Stimulated activated CD8-positive, alpha-beta memory T cell treated with anti-CD3 and anti-CD28 coated beads, Interleukin-12 subunit alpha, Interleukin-12 subunit beta, amount 100 ng/mL, for 1 hour (primary cell): ENCODE data around the gene FAT3.

Experiments used
- DNase-seq: peaks from one replicate; pipeline ENCODE4 v3.0.0-alpha.2; 2020; ENCODE audit warnings: low read depth

The FAT3 gene

DNA sequence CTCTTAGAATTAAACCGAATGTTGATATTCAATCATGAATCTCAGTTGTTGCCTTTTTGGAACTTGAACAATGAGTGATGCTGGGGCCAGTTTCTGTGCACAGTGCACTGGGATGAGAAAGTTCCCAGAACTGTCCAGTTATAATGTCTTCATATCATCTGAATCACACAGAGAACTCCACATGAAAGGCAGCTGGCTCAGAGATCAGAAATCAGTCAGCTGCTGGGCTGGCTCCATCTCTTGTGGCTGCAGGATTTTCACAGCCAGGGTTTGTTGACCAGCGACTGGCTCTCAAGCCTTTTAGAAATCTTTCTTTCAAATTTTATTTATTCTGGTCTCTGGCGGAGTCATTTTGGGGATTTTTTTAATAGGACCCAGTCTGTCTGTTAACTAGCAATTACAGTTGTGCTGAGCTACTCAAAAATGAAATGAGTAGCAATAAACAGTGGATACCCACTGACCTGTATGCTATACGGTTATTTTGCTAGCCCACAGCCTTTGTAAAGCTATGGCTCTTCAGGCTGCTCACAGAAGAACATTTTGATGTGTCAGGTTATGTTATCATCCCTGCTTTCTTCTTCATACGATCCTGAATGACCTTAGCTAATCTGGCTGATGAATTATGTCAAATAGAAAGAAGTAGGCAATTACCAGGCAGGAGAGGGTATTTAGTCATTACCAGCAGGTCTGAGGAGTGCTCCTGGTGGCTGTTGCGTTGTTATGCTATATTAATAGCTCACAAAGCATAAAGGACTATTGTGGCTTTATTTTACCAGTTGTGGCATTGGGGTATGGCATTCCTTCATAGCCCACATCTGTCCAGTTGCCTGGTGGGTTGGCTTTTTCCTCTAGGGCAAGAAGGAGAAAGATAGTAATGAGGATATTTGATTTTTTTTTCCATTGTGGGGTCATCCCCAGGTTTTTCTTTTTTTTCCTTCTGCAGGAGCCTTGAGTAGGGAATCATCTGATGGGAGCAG lies 3.6 kb downstream of the FAT3 start:
- DNase-seq: no peak

DNA sequence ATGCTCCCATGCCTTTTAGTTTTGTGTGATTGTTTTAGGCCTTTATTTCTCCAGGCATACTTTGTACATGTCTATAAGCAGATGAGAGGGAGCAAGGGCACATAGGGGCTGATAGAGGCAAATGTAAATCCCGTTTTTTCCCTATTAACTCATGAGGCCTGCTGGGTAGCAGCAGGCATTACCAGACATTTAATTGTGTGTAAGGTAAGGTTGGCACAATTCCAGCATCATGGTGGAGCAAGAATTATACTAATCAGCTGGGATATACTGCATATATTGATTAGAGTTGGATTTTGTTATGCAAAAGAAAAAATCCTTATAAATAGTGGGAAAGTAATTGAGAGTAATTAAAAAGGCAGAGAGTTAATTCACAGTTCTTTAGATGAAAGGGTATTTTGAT lies 12.2 kb downstream of the FAT3 start:
- no peak for DNase-seq

DNA sequence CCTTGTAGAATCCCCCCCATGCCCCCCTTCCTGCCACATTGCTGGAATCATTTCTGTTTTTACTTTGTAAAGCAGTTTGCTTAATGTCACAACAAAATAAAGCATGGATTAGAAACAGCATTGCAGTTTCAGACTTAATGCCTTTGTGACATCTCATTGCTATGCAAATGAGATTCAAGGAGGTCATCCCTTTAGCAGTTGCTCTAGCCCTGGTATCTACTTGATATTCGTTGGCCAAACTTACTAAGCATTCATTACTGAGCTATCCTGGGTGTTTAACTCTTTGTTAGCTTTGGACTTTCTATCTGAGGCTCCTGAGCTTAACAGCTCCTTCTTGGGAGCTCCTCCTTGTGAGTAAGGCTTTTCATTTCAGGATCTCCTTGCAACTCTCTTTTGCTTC lies 16.3 kb downstream of the FAT3 start:
- DNase-seq: no peak

DNA sequence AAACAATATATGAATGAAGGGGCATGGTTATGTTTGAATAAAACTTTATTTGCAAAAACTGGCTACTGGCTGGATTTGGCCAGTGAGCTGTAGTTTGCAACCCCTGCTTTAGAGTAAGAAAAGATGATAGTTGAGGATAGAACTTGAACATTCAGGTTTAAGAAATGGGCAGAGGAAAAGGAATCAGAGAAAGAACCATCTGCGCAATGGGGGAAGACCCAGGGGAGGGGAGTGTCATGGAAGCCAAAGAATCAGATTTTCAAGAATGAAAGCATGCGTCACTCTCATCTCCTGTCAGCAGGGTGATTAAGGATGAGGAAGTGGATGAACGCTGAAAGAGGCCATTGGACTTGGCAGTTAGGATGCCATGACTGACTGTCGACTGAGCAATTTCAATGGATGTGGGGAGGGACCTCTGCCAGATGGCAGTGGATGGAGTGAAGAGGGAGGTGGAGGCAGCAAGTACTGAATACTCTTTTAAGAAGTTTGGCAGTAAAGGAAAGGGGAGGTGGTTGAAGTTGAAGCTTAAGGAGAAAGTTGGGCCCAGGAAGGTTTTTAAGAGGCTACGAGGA lies 21.2 kb downstream of the FAT3 start:
- DNase-seq: no peak

DNA sequence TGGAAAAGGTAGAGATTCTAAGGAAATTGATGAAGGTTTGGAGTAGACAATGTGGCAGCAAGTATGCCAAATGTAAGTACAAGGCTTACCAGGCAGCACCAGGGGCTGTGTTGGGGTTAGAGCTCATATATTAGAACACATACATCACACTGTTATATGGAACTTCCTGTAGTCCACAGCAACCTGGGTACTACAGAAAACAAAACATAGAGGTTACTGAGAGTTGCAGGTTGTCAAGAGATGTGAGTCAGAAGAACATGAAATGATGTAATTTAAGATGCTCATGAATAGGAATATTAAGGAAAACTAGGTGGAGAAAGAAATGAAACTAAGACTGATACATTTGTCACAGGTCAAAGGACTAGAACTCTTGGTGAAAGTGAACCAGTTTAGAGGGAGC lies 22.0 kb downstream of the FAT3 start:
- no peak for DNase-seq

DNA sequence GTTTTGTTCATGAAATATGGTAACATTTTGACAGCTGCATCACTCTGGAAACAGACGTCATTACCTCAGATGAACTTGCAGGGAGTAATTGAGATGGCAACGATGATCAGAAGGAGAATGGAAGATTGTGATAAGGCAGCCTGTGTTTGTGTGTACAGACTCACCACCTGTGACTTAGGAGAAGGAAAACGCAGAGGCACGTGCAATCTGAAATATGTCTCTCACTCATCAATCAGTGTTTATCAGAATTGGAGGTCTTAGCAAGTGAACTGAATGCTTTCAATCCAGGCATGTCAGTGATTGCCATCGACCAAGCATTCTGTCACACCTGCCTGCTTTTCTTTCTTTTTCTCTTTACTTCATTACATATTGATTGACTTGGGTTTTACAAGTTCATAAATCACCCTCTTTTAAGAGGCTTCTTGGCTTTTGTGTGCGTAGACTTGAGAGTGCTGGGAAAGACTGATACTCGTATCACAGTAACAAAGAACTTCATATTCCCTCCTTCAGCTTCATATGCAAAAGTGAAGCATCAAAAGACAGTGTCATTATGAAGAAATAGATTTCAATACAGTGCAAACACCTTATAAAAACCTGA lies 24.6 kb downstream of the FAT3 start:
- DNase-seq: no peak

DNA sequence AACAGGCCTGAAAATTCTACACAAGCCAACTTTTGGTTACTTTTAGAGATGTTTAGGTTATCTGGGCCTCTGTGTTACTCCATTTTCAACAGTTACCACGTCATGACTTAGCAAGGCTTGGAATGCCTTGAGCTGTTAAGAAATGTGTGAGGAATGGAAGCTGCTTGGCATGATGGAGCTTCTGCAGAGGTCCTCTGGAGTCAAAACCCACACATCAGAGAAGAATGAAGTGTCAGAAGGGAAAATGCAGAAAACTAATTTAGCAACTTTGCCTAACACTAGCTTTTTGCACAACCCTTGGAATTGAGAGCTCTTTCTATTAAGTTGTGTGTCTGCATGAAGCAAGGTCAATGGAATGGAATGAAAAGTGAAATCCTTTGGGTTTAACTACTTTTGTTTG lies 27.4 kb downstream of the FAT3 start:
- no peak for DNase-seq

DNA sequence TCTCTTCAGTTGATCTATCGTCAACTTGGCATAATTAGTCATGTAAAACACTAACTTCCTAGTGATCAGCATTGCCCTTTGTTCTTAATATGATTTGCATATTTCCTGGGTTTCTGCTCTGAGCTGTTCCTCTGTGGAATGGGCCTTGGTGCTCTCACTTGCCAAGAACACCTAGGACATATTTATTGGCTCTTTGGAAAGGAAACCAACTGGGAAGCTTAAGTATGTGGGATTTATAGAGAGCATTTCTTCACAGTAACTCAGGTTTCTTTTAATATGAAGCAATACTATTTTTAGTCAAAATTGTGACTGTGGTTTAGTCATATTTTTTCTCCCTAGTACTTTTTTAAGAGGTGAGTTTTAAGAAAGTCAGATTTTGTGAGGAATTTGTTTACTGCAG lies 28.8 kb downstream of the FAT3 start:
- DNase-seq: no peak

DNA sequence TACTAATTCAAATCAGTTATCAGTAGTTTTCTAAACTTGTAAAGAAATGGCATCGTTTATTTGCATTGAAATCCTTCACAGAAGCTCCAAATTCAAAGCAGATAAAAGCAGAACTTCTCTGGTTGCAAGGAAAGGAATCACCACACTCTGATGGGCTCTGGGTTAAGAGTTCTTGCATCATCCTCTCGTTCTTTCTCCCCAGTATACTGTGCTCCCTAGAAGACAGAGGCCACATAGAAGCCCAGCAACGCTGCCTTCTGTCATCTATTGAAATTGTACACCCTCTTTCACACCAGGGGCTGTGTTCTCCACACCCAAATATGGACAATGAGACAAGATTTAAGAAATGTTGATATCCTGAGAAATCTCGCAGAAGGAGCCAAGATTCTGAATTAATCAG lies 29.3 kb downstream of the FAT3 start:
- no peak for DNase-seq

DNA sequence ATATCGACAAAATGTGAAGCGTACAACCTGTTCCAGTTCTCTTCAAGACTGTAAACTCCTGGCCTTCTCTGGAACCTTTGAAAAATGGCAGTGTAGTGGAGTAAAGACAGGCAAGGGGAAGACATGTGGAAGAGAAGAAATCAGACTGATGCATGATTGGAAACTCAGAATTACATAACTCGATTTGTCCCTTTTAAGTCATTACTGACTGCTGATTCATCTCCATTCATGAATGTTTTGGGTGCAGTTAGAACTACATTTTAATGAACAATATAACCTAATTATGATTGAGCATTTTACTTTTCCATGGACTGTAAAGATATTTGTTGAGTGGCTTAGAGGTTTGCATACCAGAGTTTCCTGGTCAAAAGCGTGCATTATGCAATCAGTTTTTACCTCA lies 32.9 kb downstream of the FAT3 start:
- DNase-seq: no peak

DNA sequence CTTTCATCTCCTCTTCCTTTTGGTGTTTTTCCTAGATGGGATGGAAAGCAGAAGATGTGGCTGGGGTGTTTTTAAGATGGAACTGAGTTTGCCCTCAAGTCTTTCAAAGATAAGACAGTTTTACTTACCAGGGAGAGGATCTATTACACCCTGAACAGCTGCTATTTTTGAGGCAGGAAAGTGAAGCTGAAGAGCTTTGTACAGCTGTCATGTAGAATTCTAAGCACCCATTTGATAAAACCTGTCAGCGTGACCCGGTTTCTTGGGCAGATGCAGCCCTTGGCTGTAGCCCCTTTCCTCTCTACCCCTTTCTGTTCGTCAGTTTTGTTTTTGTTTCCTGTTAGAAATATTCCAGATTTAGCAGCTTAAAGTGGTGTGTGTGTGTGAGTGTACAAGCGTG lies 35.2 kb downstream of the FAT3 start:
- no peak for DNase-seq

DNA sequence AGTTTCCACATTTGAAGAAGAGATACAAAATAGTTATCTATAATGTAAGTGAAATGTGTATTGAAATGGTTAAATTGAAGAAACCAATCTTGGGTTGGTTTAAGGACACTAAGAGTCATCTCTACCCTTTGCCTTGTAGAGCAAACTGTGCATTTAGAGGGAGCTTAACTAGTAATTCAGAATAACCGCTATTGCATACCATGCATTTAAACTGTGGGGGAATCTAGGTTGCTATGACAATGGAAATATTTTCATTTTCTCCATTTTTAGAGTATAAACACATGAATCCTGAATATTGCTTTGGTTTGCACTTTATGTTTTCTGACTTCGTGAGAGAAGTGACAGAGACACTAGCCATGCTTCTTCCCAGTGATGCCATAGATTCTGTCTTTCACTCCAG lies 39.7 kb downstream of the FAT3 start:
- DNase-seq: no peak

DNA sequence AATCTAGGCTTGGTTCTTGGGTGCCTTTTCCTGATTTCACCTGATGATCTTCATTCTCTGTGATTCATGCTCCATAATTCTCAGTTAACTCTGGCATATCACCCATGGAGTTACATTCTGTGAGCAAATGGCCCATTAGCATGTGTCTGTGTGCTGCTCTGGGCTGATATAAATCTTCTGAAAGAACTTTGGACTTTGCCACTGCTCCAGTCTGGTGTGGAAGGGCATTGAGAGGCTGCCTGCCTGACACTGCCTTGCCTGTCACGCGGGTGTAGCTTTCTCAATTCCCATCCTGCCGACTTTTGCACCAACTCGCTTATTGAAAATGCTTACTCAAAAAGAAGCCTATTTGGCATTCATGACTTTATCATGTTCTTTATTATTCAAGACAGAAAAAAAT lies 42.2 kb downstream of the FAT3 start:
- no peak for DNase-seq

DNA sequence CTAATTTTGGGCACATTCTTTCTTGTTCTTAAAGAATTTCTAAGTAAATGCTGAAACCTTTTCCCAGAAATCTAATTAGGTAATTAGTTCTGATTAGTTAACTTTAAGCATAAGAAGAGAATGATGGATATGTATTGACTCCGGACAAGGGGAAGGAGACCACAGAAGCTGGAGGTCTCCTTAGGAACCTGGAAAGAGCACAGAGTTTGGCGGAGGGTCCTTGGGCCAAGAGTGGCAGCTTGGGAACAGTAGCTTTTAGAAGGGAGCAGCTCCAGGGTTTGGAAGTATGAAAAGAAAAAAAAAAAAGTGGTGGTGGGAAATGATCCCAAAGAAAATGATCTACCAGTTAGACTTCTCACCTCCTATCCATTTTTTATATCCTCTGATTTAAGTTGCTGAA lies 42.7 kb downstream of the FAT3 start:
- DNase-seq: no peak

DNA sequence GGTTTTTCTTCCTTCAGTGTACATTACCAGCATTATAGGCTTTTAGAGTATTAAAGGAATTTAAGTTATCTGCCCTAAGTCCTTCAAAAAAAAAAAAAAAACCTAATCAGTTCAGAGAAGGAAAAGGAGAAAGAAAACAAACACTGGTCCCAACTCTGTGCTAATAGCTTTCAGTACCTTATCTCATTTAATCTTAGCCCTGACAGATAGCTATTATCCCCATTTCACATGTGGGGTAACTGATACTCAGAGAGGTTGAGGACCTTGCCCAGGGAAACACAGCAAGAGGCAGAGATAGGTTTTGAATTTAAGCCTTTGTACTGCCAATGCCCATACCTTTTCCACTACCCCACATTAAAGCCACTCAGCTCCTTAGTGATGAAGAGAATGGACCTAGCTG lies 43.4 kb downstream of the FAT3 start:
- no peak for DNase-seq

DNA sequence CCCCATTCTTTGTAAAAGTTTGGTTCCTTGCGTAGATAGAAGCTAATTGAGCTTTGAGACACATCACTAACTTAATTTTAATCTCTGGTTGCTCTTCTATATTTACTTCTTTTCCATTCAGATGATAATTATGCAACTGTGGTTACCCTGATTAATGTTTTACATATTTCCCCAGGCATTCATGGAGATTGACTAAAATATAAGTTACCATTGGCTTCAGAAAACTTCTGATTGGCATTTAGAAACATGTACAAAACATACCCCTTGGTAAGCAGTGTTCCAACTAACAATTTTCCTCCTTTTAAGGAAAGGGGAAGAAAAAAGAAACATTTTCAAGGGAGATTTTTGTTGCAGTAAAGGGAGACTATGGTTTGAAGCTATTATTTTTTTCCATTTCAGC lies 43.9 kb downstream of the FAT3 start:
- no peak for DNase-seq

DNA sequence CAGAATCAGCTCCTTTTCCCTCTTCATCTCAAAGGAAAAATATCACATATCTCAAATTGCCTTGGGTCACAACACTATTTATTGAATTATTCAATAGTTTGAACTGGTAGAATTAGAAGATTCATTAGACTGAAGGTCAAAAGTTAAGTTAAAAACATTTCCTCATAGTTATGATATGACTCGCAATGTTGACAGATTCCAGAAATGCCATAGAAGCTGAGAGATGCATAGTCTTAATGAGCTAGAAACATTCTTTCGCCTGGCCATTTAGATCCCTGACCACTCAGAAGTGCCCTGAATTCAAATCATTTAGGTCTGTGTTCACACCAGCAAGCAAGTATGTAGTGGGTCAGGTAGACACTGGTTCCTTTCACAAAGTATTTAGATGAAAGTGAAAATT lies 44.4 kb downstream of the FAT3 start:
- DNase-seq: no peak

DNA sequence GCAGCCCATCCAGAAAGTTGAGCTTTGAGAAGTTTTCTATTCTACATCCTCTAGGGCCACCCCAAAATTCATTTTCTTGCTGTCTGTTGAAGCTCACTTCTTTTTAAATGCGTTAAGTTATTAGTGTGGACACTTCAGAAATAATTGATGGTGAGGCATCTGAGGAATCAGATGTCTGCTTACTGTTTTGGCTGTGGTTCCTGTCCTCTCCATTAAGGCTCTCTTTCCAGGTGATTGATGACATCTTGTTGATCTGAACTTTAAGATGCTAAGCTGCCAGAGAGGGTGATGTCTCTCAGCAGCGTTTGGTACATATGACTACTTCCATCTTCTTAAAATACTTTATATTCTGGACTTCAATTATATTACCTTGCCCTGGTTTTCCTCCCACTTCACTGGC lies 45.2 kb downstream of the FAT3 start:
- no peak for DNase-seq

DNA sequence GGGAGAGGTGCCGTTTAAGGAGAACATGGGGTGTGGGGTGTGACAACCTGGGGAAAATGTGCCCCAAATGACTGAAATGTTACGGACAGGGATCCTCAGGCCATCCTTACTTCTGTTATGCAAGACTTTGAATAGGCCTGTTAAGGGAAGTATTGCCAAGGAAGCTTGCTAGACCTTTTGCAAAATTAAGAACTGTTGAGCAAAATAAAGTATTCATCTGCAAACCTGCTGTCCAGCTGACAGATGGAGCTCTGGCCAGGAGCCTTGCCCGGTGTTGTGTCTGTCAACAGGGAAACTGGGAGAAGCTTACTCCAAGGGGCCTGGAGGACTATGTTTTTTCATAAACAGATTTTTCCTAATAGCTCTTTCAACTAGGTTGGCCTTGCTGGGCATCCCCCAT lies 48.0 kb downstream of the FAT3 start:
- DNase-seq: no peak
